Tibial nerve (tissue), 3 donors: ENCODE measurements around the gene RUNX1.

Experiments
- CTCF ChIP-seq, 5 experiments: fragments of 200-600 bp in 3 of 5; fragments of 450-650 bp in 2 of 5; sonication (generic) in 3 of 5; IDR thresholded peaks; one replicate each; pipeline ENCODE4 v1.5.1; 2016 to 2019; ENCODE audit warnings: antibody characterized with exemption in 5 of 5, mild to moderate bottlenecking in 3 of 5, moderate library complexity in 2 of 5
- POLR2A ChIP-seq, 2 donors: fragments of 450-650 bp; IDR thresholded peaks; one replicate each; pipeline ENCODE4 v1.6.1; 2017; ENCODE audit warnings: antibody characterized with exemption in 2 of 2, mild to moderate bottlenecking in 2 of 2, moderate library complexity in 2 of 2

GRCh38 chr21:34764715-34765284, 284.3 kb downstream of the RUNX1 start:
- TF ChIP-seq CTCF (IDR thresholded peaks at IDR 0.05) (no peak), POLR2A (IDR thresholded peaks at IDR 0.05) (no peak)
